Measurements from ENCODE around the gene CITED4. TPM values are rescaled to one million over a fixed set of nuclear protein-coding genes. Genes with fewer than 3 reads are reported as not detected.
A peak's percentile ranks its signal among the peaks of the same experiment; 100 is the strongest.

CITED4 gene
- total and polyA plus RNA-seq, 9 of the 15 experiments (the other 6 are each of a cell fraction or from before 2014, with no cell fraction given) = 0.11 to 1.2 (median 0.17) TPM; not detected in 2

- peak; percentile 96 for TF ChIP-seq JUND (IDR thresholded peaks at IDR 0.05; ENCODE audit: borderline replicate concordance, low read depth, low read length)
- TF ChIP-seq JUND (tag; IDR thresholded peaks at IDR 0.05; ENCODE audit: borderline replicate concordance, low read depth, low read length) = peak; percentile 98; the same call in 2 of the 3 replicates
- TF ChIP-seq BRD4 (IDR thresholded peaks at IDR 0.05) = no peak
- no peak for TF ChIP-seq CCNT2 (IDR thresholded peaks at IDR 0.05; ENCODE audit: borderline replicate concordance, extremely low read depth, insufficient read length, low read depth, low read length)
- TF ChIP-seq ZNF146 (CRISPR knock-in tag; IDR thresholded peaks at IDR 0.05; ENCODE audit: unreplicated experiment) = no peak
- TF ChIP-seq HOMEZ (CRISPR knock-in tag; IDR thresholded peaks at IDR 0.05) = no peak
- TF ChIP-seq SMAD1 (IDR thresholded peaks at IDR 0.05; ENCODE audit: low read depth, low read length, partially characterized antibody) = no peak
- TF ChIP-seq CREB5 (CRISPR knock-in tag; IDR thresholded peaks at IDR 0.05) = no peak
- no peak for TF ChIP-seq ZNF124 (CRISPR knock-in tag; IDR thresholded peaks at IDR 0.05)
- peak; percentile 70; the same call in 1 of the 2 replicates for TF ChIP-seq TOE1 (IDR thresholded peaks at IDR 0.05; ENCODE audit: borderline replicate concordance)
- no peak for TF ChIP-seq TOE1 (CRISPR knock-in tag; IDR thresholded peaks at IDR 0.05; ENCODE audit: borderline replicate concordance, low read depth)
- no peak for TF ChIP-seq RBFOX2 (IDR thresholded peaks at IDR 0.05; ENCODE audit: low read depth, low read length)
- no peak for TF ChIP-seq CHD1 (IDR thresholded peaks at IDR 0.05; ENCODE audit: low read length)
- TF ChIP-seq ZNF398 (CRISPR knock-in tag; IDR thresholded peaks at IDR 0.05) = no peak
- TF ChIP-seq FIP1L1 (IDR thresholded peaks at IDR 0.05; ENCODE audit: low read depth, low read length, poor library complexity, severe bottlenecking) = no peak
- TF ChIP-seq SAFB (IDR thresholded peaks at IDR 0.05; ENCODE audit: borderline replicate concordance, low read depth, low read length) = no peak
- no peak for TF ChIP-seq NR4A1 (CRISPR knock-in tag; IDR thresholded peaks at IDR 0.05)
- peak; percentile 90 for TF ChIP-seq NR4A1 (tag; IDR thresholded peaks at IDR 0.05)
- no peak for TF ChIP-seq HMG20B (CRISPR knock-in tag; IDR thresholded peaks at IDR 0.05)
- TF ChIP-seq NELFE (IDR thresholded peaks at IDR 0.05; ENCODE audit: insufficient read depth, insufficient read length) = no peak
- TF ChIP-seq E4F1 (CRISPR knock-in tag; IDR thresholded peaks at IDR 0.05; ENCODE audit: borderline replicate concordance) = no peak
Observed at GRCh38 chr1:40868051-40868723, 6.0 kb upstream of the CITED4 start (continued).

All from K562 (cell line).